Fibroblast of skin of left biceps (primary cell): ENCODE measurements around the gene CCAR1.
A peak's percentile ranks its signal among the peaks of the same experiment; 100 is the strongest.
"Not testable (repeated sequence)": the region's sequence is repeated elsewhere in the genome, so short reads cannot be mapped to it uniquely, and the experiment has no call there.

Experiments
- DNase-seq, 2 experiments: peaks; one replicate each; pipeline ENCODE4 v3.0.0-alpha.2; 2013; ENCODE audit warnings: low read depth in 2 of 2

The CCAR1 gene

DNA sequence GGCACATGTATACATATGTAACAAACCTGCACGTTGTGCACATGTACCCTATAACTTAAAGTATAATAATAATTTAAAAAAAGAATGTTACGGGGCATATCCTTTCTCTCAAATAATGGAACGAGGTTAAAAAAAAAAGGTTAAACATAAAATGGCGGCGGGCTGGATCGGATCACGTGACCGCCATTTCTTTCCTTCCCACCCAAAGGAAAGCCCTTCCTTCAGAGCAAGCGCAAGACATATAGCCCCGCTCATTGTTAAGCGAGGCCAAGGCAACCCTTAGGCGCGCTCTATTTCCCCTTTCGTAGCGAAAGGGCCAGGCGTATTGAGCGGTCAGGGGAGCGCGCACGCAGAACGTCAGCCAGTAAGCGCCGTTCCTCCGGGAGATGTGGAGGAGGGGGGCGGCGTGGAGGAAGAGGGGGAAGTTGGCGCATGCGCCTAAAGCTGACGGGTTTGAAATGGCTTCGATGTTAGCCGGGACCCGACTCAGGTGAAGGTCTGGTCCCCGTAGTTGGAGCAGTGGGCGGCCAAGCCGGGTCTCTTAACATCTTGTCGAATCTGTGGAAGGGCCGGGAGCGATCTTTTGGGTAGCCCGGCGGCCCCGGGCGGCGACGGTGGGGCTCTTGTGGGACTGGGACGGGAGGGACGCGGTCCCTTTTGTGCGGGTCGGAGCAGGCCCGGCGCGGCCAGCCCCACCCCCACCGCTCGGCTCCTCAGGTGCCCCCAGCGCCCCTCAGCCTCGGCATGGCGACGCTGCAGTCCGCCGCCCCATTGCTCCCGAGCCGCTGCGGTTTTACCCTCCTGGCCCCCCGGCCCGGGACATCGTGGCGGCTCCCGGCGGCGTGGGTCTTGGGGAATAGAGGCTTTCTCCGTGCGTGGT, at the start of gene CCAR1:
CCAR1 (plus strand) TSS at position 447 of the 880 bp plus-strand sequence. CDS start 1,266 bp downstream, outside the sequence.
- DNase-seq, result peak; percentile 99

DNA sequence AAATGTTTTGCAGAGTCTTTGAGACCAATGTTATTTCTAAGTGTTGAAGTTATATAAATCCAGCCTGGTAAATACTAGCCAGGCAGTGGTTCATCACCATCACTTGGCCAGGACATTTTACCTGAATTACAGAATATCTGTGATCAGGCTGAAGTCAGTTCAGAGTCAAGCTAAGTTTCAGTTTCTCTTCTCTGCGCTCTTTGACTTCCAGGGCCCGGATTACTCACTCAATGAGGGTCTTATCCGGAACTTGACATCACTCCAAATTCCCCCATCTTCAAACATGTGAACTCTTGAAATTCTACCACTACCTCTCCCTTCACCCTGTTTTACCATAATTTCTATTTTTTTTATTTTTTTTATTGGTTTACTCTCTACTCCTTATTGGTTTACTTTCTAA, 36.6 kb upstream of the CCAR1 start:
- DNase-seq, result no peak

DNA sequence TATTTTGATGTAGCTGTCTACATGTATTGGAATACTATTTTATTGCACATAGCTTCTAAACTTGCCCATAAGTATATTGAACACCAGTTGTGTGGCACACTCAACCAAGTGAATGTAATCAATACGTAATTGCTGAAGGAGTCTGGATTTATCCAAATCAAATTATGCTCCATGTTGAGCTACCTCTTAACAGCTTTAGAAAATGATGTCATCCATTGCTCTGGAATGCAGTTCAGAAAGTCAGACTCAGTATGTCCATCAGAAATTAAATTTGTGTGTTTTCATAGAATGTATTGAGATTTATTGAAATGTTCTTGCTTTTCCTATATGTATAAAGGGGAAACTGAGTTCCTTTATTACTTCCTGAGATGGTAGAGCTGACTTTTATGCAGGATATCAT, 25.0 kb upstream of the CCAR1 start:
- DNase-seq, result no peak

GRCh38 chr10:68697106-68697505, 23.9 kb upstream of the CCAR1 start:
- DNase-seq, result no peak

- no peak for DNase-seq
These were observed 20.8 kb upstream of the CCAR1 start for GRCh38 chr10:68700197-68700596.

DNA sequence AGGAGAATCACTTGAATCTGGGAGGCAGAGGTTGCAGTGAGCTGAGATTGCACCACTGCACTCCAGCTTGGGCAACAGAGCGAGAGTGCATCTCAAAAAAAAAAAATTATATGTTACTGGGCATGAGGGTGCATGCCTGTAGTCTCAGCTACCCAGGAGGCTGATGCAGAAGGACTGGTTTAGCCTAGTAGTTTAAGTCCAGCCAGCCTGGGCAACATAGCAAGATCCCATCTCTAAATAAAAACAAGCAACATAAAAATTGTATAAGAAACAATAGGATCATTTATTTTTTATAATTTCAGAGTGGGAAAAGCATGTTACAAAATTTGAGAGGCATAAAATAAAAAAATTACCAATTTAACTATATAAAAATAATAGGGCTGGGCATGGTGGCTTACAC, 15.5 kb upstream of the CCAR1 start:
- DNase-seq, result no peak

- not testable (repeated sequence) for DNase-seq
These were observed 12.1 kb upstream of the CCAR1 start for GRCh38 chr10:68708987-68709386.

GRCh38 chr10:68713065-68713464, 8.0 kb upstream of the CCAR1 start:
- DNase-seq, result not testable (repeated sequence)

DNA sequence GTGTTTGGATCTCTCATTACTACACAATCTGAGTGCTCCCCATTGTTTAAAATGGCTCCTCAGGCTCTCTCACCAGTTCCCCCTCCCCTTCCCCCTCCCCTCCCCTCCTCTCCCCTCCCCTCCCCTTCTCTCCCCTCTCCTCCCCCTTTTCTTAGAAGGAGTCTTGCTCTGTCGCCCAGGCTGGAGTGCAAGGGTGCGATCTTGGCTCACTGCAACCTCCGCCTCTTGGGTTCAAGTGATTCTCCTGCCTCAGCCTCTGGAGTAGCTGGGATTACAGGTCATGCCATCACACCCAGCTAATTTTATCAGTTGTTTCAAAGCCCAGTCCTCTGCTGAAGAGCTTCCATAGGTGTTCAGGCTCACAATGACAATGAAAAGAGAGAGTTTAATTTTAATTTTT, 3.6 kb upstream of the CCAR1 start:
- DNase-seq, result no peak

DNA sequence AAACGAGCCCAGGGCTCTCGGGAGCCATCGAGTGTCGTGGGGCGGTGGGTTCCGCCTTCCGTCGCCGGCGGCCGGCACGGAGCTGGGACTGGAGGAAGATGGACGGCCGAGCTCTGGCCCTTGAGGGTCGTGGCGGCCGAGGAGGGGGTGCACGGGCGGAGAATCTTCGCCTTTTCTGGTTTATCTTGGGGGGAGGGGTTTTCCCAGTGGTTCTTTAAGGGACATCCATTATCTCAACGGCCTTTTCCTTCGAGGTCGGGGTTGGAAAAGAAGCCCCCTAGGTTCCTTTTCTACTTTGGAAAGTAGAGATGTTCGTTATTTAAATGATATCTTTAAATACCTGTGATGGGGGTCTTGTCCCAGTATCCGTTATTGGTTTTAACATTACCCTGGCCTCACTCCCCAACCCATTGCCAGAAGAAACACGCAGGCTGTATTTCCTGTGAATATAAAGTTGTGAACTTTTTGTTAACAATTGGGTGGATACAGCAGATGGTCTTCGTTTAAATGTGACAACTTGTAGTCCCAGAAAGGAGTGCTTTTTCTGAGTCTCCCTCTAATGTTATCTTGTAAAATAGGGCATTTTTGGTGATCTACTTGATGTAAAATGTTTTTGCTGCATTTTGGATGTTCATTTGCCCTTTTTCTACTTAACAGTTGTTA, 765 bp downstream of the CCAR1 start:
- DNase-seq, result no peak

DNA sequence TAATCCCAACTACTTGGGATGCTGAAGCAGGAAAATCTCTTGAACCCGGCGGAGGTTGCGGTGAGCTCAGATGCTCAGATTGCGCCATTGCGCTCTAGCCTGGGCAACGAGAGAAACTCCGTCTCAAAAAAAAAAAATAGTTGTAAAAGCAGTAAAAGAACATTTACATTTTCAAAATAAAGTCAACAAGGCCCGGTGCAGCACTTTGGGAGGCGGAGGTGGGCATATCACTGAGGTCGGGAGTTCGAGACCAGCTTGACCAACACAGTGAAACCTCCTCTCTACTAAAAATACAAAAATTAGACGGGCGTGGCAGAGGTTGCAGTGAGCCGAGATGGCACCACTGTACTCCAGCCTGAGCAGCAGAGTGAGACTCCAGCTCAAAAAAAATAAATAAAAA, 4.0 kb downstream of the CCAR1 start:
- DNase-seq, result no peak

DNA sequence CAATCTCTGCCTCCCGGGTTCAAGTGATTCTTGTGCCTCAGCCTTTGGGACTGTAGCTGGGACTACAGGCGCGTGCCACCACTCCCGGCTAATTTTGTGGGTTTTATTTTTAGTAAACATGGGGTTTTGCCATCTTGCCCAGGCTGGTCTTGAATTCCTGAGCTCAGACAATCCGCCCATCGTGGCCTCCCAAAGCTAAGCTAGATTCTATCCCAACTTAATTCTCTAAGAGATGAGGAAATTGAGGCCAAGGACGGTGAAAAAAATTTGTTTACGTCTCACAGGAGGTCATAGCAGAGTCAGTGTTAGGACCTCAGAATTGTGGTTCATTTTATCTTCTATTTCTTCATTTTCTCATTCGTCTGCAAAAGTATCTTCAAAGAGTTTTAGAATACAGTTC, 6.1 kb downstream of the CCAR1 start:
- DNase-seq, result no peak

DNA sequence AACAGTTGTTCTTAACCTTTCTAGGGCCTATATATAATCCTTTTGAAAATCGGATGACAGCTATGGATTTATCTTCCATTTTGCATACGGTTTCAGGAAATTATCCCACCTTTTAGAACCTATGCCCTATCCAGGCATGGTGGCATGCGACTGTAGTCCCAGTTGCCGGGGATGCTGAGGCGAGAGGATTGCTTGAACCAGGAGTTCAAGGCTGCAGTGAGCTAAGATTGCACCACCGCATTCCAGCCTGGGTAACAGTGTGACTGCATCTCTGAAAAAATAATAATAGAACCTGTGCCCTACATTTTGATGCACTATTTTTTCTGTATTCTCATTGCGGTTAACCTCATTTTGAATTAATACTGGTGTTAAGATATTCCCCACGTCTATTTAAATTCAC, 11.6 kb downstream of the CCAR1 start:
- DNase-seq, result no peak

GRCh38 chr10:68734349-68734748, 13.3 kb downstream of the CCAR1 start:
- no peak for DNase-seq

- no peak for DNase-seq
These were observed 14.1 kb downstream of the CCAR1 start for GRCh38 chr10:68735119-68735518.

DNA sequence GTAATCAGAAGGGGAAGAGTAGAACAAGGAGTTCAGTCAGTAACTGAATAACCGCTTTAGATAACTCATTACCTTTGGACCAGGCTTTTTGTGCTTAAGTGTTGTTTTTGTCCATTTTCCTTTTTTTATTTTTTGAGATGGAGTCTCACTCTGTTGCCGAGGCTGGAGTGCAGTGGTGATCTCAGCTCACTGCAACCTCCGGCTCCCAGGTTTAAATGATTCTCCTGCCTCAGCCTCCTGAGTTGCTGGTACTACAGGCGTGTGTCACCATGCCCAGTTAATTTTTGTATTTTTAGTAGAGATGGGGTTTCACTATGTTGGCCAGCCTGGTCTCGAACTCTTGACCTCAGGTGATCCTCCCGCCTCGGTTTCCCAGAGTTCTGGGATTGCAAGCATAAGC, 14.7 kb downstream of the CCAR1 start:
- DNase-seq, result not testable (repeated sequence)

DNA sequence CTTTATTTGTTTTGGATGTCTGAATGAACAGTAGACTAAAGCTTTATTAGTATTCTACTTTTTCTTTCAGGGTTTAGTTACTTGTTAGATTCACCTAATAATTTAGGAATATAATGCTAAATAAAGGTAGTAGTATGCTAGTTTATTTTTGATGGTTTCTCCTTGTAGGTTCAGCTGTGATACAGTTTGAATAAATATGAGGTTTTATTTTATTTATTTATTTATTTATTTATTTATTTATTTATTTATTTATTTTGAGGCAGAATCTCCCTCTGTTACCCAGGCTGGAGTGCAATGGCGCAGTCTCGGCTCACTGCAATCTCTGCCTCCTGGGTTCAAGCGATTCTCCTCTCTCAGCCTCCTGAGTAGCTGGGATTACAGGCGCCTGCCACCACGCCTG, 19.6 kb downstream of the CCAR1 start:
- DNase-seq, result not testable (repeated sequence)

DNA sequence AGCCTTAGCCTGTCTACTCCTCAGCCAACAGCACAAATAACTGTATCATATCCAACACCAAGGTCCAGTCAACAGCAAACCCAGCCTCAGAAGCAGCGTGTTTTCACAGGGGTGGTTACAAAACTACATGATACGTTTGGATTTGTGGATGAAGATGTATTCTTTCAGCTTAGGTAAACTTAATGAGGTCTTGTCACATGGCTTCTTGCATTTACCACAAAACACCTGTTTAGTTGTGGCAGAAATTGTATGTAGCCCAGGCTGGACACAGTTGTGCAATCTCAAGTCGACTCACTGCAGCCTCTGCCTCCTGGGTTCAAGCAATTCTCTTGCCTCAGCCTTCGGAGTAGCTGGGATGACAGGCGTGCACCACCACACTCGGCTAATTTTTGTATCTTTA, 21.4 kb downstream of the CCAR1 start:
- DNase-seq, result no peak

- DNase-seq, result no peak
These were observed 31.8 kb downstream of the CCAR1 start for GRCh38 chr10:68752711-68753350.

GRCh38 chr10:68756246-68756645, 35.2 kb downstream of the CCAR1 start:
- no peak for DNase-seq

DNA sequence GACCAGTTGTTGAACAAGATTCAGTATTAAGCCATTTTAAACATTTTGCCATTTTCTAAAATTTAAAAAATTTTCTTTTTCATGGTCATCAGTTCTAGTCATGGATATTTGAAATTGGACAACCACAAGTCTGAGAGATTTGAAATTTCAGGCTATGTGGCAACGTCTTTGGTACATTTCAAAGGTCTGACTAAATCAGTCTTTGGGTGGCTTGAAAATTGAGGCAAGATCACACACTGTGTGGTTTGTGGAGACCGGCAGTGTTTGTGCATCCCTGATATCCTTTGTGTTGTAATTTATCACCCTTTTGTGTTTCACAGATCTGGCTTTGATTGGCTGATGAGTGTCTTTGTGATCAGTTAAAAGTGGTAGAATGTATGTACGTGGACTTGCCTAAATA, 35.7 kb downstream of the CCAR1 start:
- DNase-seq, result no peak

- DNase-seq, result no peak
These were observed 38.3 kb downstream of the CCAR1 start for GRCh38 chr10:68759223-68759863.
